Measurements from ENCODE around the gene AADACL4. TPM values are rescaled to one million over a fixed set of nuclear protein-coding genes. Genes with fewer than 3 reads are reported as not detected.
A peak's percentile ranks its signal among the peaks of the same experiment; 100 is the strongest.

The AADACL4 gene
- total and polyA plus RNA-seq, 9 of the 15 experiments (the other 6 are each of a cell fraction or from before 2014, with no cell fraction given), result not detected

GRCh38 chr1:12601700-12602658, 41.9 kb upstream of the AADACL4 start (continued):
- TF ChIP-seq ZBTB7A (IDR thresholded peaks at IDR 0.05; ENCODE audit: borderline replicate concordance, control insufficient read depth, low read depth, low read length) (peak; percentile 40; the same call in 1 of the 2 replicates), HDAC6 (IDR thresholded peaks at IDR 0.05; ENCODE audit: low read depth, low read length) (no peak), E2F8 (IDR thresholded peaks at IDR 0.05; ENCODE audit: low read depth, partially characterized antibody) (peak; percentile 12), ZNF57 (CRISPR knock-in tag; IDR thresholded peaks at IDR 0.05) (no peak), NFXL1 (CRISPR knock-in tag; IDR thresholded peaks at IDR 0.05) (no peak), STAT5A (IDR thresholded peaks at IDR 0.05; ENCODE audit: borderline replicate concordance, low read length) (no peak), GABPB2 (CRISPR knock-in tag; conservative IDR thresholded peaks at IDR 0.05) (no peak), CGGBP1 (CRISPR knock-in tag; IDR thresholded peaks at IDR 0.05) (no peak), DACH1 (IDR thresholded peaks at IDR 0.05; ENCODE audit: partially characterized antibody) (no peak), BCLAF1 (IDR thresholded peaks at IDR 0.05; ENCODE audit: borderline replicate concordance in 1 of 2, control insufficient read depth in 1 of 2, low read depth in 2 of 2, low read length in 1 of 2) (no peak), TEAD1 (CRISPR knock-in tag; IDR thresholded peaks at IDR 0.05) (no peak), NRF1 (conservative IDR thresholded peaks at IDR 0.05 in 1 of 2, IDR thresholded peaks at IDR 0.05 in 1 of 2) (peak in 1 of 2 experiments; percentile 21; a peak in 1 of 4 replicates), TOE1 (IDR thresholded peaks at IDR 0.05; ENCODE audit: borderline replicate concordance) (no peak), TOE1 (CRISPR knock-in tag; IDR thresholded peaks at IDR 0.05; ENCODE audit: borderline replicate concordance, low read depth) (no peak), ZMIZ1 (IDR thresholded peaks at IDR 0.05; ENCODE audit: low read depth in 2 of 2, low read length in 2 of 2) (no peak), FOXK1 (CRISPR knock-in tag; IDR thresholded peaks at IDR 0.05; ENCODE audit: borderline replicate concordance) (peak; percentile 39; the same call in 1 of the 2 replicates)

Measured in K562 (cell line).